Tibial artery (tissue), 4 donors: ENCODE measurements around the gene ADARB2.

Source experiments
- DNase-seq, 2 donors: peaks; one replicate each; pipeline ENCODE4 v3.0.0-alpha.2; 2019
- H3K27ac ChIP-seq, 2 donors: fragments of 200-600 bp; sonication (generic) in 1 of 2; 1 replicate in 1 of 2; 2 replicates in 1 of 2; pipeline ENCODE4 v1.5.1; 2018 to 2019; ENCODE audit warnings: mild to moderate bottlenecking in 1 of 2
- H3K27me3 ChIP-seq, 2 donors: fragments of 200-600 bp; sonication (generic) in 1 of 2; one replicate each; pipeline versions ENCODE4 v1.5.1 to v1.6.0; 2016 to 2019
- H3K36me3 ChIP-seq, 3 donors: fragments of 200-600 bp; sonication (generic) in 2 of 3; one replicate each; pipeline ENCODE4 v1.5.1; 2016 to 2019; ENCODE audit warnings: mild to moderate bottlenecking in 2 of 3
- H3K4me1 ChIP-seq, 4 donors: fragments of 200-600 bp; sonication (generic) in 2 of 4; 1 replicate in 3 of 4; 2 replicates in 1 of 4; pipeline ENCODE4 v1.5.1; 2016 to 2019
- H3K4me3 ChIP-seq, 2 donors: fragments of 200-600 bp; sonication (generic) in 1 of 2; 1 replicate in 1 of 2; 2 replicates in 1 of 2; pipeline ENCODE4 v1.5.1; 2018 to 2019; ENCODE audit warnings: mild to moderate bottlenecking in 2 of 2
- H3K9me3 ChIP-seq, 3 donors: fragments of 200-600 bp; sonication (generic) in 1 of 3; one replicate each; pipeline ENCODE4 v1.5.1; 2016 to 2019
- CTCF ChIP-seq, 2 experiments: fragments of 200-600 bp in 1 of 2; fragments of 450-650 bp in 1 of 2; IDR thresholded peaks; one replicate each; pipeline ENCODE4 v1.5.1; 2017 to 2019; ENCODE audit warnings: antibody characterized with exemption in 2 of 2, mild to moderate bottlenecking in 1 of 2, moderate library complexity in 1 of 2
- intact Hi-C: fragments of 100-400 bp; cut with DNase I; formaldehyde crosslinking; loops from one replicate; pipeline ENCODE4 v1.15.0; 2023; ENCODE audit warnings: low total_unique reads

ADARB2 gene

GRCh38 chr10:1743141-1743540 lies 5.8 kb upstream of the ADARB2 start:
- no peak for TF ChIP-seq CTCF (IDR thresholded peaks at IDR 0.05)
- peaks cover 0 to 28% of the 10 kb centered on the region in 2 donors for H3K27me3 ChIP-seq
- H3K4me1 ChIP-seq, result no peaks in the 10 kb centered on the region
- H3K36me3 ChIP-seq, result no peaks in the 10 kb centered on the region
- H3K27ac ChIP-seq, result no peak overlapping the region
- no peaks in the 10 kb centered on the region for H3K9me3 ChIP-seq
- intact Hi-C loops, result no loop called here
- H3K4me3 ChIP-seq, result no peak overlapping the region
- DNase-seq, result no peak

- intact Hi-C loops, result no loop called here
- no peaks in the 10 kb centered on the region for H3K9me3 ChIP-seq
- H3K27ac ChIP-seq, result no peak overlapping the region
- no peak overlapping the region for H3K4me3 ChIP-seq
- H3K4me1 ChIP-seq, result peaks cover 0 to 15% (median 7%) of the 10 kb centered on the region in 4 donors
- H3K27me3 ChIP-seq, result peaks cover 0 to 42% of the 10 kb centered on the region in 2 donors
- no peaks in the 10 kb centered on the region for H3K36me3 ChIP-seq
- no peak for DNase-seq
- no peak for TF ChIP-seq CTCF (IDR thresholded peaks at IDR 0.05)
Measured at GRCh38 chr10:1741450-1741849, 4.1 kb upstream of the ADARB2 start.

- peaks cover 0 to 21% (median 7%) of the 10 kb centered on the region in 4 donors for H3K4me1 ChIP-seq
- intact Hi-C loops, result no loop called here
- no peaks in the 10 kb centered on the region for H3K36me3 ChIP-seq
- H3K4me3 ChIP-seq, result no peak overlapping the region
- TF ChIP-seq CTCF (IDR thresholded peaks at IDR 0.05), result no peak
- no peak for DNase-seq
- no peak overlapping the region for H3K27ac ChIP-seq
- H3K27me3 ChIP-seq, result peaks cover 0 to 56% of the 10 kb centered on the region in 2 donors
- no peaks in the 10 kb centered on the region for H3K9me3 ChIP-seq
Measured at GRCh38 chr10:1739751-1740150, 2.4 kb upstream of the ADARB2 start.

GRCh38 chr10:1738950-1739349 lies 1.6 kb upstream of the ADARB2 start:
- intact Hi-C loops, result no loop called here
- TF ChIP-seq CTCF (IDR thresholded peaks at IDR 0.05), result no peak
- Histone ChIP-seq H3K27me3 (peaks cover 0 to 59% of the 10 kb centered on the region in 2 donors), H3K27ac (no peak overlapping the region), H3K9me3 (no peaks in the 10 kb centered on the region), H3K4me1 (peaks cover 0 to 21% (median 7%) of the 10 kb centered on the region in 4 donors), H3K36me3 (no peaks in the 10 kb centered on the region), H3K4me3 (no peak overlapping the region)
- no peak for DNase-seq

- Histone ChIP-seq H3K27me3 (peaks cover 0 to 66% of the 10 kb centered on the region in 2 donors), H3K4me3 (no peak overlapping the region), H3K36me3 (no peaks in the 10 kb centered on the region), H3K9me3 (no peaks in the 10 kb centered on the region), H3K27ac (no peak overlapping the region), H3K4me1 (peaks cover 0 to 21% (median 7%) of the 10 kb centered on the region in 4 donors)
- no peak for TF ChIP-seq CTCF (IDR thresholded peaks at IDR 0.05)
- DNase-seq, result no peak
- intact Hi-C loops, result no loop called here
Measured at GRCh38 chr10:1736972-1737221, 428 bp downstream of the ADARB2 start.
